Breast epithelium (tissue), 3 donors: ENCODE measurements around the gene TNS1.

Experiments used
- POLR2AphosphoS5 ChIP-seq, 3 donors: sonication (generic); formaldehyde crosslinking; IDR thresholded peaks; one replicate each; pipeline ENCODE4 v1.6.1; 2017; ENCODE audit warnings: antibody characterized with exemption in 3 of 3
- TF ChIP-seq, protein P1 (sequence below), 3 donors: fragments of 450-650 bp; IDR thresholded peaks; one replicate each; pipeline ENCODE4 v1.5.1; 2016 to 2017; ENCODE audit warnings: antibody characterized with exemption in 3 of 3, mild to moderate bottlenecking in 3 of 3, moderate library complexity in 3 of 3

DNA sequence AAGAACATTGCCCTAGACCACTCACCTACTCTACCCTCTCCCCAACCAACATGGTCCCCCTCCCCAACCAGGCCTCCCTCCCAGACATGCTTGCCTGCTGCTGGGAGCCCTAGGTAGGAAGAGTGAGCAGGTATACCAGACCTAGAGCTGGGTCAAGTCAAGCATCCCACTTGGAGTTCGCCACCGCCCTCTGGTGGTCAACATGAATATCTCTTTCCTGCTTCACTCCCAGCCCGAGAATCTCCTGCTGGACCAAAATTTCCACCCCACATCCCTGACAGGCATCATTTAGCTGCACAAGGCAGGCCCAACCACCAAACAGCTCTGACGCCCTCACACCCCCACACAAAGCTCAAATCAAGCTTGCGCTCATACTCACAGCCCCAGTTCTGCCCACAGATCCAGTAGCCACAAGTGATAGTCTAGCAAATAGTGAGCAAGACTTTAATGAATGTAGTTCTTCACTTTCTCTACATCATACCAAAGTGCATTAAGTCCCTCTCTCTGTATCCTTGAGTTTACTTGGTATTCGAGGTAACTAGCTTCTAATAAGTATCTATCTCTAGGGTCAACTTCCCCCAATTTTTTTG, 116.0 kb downstream of the TNS1 start:
- TF ChIP-seq, protein P1, sequence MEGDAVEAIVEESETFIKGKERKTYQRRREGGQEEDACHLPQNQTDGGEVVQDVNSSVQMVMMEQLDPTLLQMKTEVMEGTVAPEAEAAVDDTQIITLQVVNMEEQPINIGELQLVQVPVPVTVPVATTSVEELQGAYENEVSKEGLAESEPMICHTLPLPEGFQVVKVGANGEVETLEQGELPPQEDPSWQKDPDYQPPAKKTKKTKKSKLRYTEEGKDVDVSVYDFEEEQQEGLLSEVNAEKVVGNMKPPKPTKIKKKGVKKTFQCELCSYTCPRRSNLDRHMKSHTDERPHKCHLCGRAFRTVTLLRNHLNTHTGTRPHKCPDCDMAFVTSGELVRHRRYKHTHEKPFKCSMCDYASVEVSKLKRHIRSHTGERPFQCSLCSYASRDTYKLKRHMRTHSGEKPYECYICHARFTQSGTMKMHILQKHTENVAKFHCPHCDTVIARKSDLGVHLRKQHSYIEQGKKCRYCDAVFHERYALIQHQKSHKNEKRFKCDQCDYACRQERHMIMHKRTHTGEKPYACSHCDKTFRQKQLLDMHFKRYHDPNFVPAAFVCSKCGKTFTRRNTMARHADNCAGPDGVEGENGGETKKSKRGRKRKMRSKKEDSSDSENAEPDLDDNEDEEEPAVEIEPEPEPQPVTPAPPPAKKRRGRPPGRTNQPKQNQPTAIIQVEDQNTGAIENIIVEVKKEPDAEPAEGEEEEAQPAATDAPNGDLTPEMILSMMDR (IDR thresholded peaks at IDR 0.05): peak; percentile 67 to 81 (median 79)
- TF ChIP-seq POLR2AphosphoS5 (IDR thresholded peaks at IDR 0.05): no peak
